NT2/D1 (cell line): ENCODE measurements around the gene PAPPA.

ENCODE experiments used
- SUZ12 ChIP-seq: IDR thresholded peaks from 2 replicates; pipeline ENCODE4 v1.6.1; 2011; ENCODE audit not compliant: insufficient read length, insufficient read depth; ENCODE audit errors: extremely low read depth
- YY1 ChIP-seq: IDR thresholded peaks from 2 replicates; pipeline ENCODE4 v1.6.1; 2011; ENCODE audit not compliant: insufficient read length, insufficient read depth
- ZNF274 ChIP-seq: IDR thresholded peaks from 2 replicates; pipeline ENCODE4 v1.6.1; 2011; ENCODE audit warnings: mild to moderate bottlenecking, low read depth, low read length

DNA sequence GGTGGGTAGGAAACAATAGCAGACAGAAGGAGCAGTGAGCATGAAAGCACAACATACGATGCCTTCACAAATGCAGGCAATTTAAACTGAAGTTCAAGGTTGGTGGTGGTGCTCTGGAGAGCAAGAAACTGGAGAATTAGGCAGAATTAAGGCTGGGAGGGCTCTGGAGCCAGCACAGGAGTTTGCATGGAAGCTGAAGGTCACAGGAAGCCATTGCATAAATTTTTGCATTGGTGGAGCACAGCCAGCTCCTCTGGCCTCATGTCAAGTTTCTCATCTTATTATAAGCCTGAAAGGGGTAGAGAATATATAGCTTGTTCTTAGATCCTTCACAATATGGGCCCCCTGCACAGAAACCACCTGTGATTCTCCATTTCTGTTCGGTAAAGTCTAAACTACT lies 207.4 kb downstream of the PAPPA start:
- no peak for TF ChIP-seq SUZ12
- no peak for TF ChIP-seq YY1
- no peak for TF ChIP-seq ZNF274
